Superior temporal gyrus (tissue), 1 donor: ENCODE data around the gene CNTROB.
"Not testable (repeated sequence)": the region's sequence is repeated elsewhere in the genome, so short reads cannot be mapped to it uniquely, and the experiment has no call there.

Experiments used
- DNase-seq: peaks from one replicate; pipeline ENCODE4 v3.0.0-alpha.2; 2016; ENCODE audit errors: extremely low spot score

The CNTROB gene

DNA sequence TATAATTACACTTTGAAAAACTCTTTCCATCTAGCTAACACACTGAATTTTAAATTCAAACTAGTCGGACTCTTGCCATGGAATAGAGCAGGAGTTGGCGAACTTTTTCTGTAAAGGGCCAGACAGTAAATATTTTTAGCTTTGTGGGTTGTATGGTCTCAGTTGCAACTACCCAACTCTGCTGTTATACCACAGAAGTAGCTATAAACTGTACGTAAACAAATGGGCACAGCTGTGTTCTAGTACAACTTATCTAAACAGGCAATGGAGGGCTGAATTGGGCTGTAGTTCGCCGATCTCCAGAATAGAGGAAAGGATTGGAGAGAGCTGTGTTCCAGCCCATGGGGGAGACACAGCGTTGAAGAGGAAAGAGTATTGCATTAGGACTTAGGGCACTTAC lies 8.7 kb downstream of the CNTROB start:
- no peak for DNase-seq

DNA sequence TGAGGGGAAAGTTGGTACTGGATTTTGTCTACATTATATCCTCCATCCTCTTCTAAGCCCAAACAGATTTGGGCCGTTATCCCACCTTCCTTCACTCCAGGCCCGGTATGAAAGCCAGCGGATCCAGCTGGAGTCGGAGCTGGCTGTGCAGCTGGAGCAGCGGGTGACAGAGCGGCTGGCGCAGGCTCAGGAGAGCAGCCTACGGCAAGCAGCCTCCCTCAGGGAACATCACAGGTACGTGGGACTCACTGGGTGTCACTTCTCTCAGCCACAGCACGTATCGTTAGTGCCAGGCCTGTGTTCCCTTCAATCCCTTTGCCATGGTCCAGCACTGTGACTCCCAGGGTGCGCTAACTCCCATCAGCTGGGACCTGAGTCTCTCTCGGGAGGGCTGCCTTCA lies 11.3 kb downstream of the CNTROB start:
- DNase-seq = no peak

DNA sequence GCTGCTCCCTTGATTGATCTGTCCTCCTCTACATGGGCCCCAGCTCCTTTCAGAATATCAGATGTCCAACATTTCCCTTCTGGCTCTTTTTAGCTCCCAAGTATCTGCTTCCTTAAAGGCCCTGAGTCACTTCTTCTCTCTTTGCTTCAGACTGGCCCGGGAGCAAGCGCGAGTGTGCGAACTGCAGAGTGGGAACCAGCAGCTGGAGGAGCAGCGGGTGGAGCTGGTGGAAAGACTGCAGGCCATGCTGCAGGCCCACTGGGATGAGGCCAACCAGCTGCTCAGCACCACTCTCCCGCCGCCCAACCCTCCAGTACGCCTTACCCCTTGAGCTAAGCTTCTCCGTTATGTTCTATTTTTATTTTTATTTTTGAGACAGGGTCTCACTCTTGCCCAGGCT lies 12.3 kb downstream of the CNTROB start:
- DNase-seq = no peak

DNA sequence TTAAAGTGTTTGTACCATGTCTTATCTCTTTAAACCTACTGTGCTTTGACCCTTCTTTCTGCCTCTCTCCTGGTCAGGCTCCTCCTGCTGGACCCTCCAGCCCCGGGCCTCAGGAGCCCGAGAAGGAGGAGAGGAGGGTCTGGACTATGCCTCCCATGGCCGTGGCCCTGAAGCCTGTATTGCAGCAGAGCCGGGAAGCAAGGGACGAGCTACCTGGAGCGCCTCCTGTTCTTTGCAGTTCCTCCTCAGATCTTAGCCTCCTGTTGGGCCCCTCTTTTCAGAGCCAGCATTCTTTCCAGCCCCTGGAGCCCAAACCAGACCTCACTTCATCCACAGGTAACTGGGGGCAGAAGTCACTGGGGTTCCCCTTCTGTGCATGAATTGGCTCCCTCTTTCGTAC lies 13.6 kb downstream of the CNTROB start:
- DNase-seq = no peak

DNA sequence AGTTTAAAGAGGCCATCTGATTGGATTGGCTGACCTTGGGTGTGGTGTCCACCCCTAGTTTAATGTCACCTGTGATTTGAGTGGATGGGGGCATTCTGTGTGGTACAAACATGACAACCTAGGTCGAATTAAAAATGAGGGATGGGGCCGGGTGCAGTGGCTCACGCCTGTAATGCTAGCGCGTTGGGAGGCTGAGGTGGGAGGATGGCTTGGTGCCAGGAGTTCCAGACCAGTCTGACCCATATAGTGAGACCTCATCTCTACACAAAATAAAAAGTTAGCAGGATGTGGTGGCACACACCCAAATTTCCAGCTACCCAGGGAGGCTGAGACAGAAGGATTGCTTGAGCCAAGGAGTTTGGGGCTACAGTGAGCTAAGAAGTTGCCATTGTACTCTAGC lies 14.4 kb downstream of the CNTROB start:
- DNase-seq = no peak

DNA sequence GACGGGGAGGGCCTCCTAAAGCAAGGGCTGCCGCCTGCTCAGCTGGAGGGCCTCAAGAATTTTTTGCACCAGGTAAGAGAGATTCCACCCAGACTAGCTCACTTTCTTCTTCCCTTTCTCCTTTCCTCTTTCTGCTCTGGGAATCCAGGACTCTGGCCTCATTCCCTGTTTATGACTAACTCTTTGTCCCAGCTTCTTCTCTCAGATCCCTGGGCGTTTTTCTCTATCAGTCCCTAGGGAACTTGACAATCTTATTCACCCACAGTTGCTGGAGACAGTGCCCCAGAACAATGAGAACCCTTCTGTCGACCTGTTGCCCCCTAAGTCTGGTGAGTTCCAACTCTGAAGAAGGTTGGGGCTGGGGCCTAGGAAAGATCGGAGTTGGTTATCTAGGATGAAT lies 15.6 kb downstream of the CNTROB start:
- no peak for DNase-seq

DNA sequence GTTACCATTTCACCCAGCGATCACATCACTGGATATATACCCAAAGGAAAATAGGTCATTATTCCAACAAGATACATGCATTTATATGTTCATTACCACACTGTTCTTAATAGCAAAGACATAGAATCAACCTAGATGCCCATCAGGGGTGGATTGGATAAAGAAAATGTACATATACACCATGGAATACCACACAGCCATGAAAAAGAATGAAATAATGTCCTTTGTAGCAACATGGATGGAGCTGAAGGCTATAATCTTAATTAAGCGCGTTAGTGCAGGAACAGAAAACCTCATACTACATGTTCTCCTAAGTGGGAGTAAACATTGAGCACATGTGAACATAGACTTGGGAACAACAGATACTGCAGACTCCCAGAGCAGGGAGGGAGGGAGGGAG lies 18.6 kb downstream of the CNTROB start:
- DNase-seq = no peak

DNA sequence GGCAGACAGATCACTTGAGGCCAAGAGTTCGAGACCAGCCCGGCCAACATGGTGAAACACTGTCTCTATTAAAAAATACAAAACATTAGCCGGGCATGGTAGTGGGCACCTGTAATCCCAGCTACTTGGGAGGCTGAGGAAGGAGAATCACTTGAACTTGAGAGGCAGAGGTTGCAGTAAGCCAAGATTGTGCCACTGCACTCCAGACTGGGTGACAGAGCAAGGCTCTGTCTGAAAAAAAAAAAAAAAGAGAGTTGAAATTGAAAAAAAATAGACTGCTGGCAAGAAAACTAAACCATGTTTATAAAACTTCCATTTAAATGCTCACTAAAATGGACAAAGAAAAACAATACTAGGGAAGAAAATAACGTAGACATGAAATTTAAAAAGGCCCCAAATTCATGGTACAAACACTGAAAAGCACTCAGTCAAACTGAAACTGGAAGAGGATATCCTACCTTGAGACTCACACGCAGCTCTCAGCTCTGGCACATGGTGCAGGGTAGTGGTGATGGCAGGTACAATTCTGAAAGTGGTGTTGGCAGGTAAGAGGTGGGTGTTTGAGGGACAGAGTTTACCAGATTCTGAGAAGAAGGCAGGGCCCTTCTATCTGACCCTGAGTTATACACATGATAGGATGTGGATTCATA lies 19.3 kb downstream of the CNTROB start:
- DNase-seq = no peak

DNA sequence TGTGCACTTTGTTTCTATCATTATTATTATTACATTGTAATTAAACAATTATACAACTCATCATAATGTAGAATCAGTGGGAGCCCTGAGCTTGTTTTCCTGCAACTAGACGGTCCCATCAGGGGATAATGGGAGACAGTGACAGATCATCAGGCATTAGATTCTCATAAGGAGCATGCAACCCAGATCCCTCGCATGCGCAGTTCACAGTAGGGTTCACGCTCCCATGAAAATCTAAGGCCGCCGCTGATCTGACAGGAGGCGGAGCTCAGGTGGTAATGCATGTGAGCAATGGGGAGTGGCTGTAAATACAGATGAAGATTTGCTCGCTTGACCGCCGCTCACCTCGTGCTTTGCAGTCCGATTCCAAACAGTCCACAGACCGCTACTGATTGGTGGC lies 21.3 kb downstream of the CNTROB start:
- not testable (repeated sequence) for DNase-seq

DNA sequence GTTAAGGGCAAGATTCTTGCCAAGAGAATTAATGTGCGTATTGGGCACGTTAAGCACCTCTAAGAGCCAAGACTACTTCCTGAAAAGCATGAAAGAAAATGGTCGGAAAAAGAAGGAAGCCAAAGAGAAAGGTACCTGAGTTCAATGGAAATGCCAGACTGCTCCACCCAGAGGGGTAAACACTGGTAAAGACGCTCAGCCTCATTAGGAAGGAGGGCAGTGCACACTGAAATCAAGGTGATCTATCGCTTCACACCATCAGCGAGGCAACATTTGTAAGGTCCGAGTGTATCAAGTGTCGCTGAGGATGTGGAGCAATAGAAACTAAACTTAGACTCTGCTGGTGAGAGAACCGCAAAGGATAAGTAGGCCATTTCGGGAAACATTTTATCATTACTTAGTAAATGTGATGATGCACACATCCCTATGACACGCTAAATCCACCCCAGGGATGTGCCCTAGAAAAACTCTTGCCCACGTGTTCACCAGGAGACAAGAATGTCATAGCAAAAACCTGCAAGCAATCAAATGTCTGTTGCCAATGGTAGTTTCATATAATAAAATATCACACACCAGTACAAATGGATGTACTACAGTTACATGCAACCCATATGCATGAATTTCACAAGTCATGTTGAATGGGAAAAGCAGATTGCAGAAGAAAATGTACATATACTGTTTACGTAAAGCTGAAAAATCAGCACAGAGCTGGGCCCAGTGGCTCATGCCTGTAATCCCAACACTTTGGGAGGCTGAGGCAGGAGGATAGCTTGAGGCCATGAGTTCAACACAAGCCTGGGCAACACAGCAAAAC lies 23.6 kb downstream of the CNTROB start:
- DNase-seq = no peak

DNA sequence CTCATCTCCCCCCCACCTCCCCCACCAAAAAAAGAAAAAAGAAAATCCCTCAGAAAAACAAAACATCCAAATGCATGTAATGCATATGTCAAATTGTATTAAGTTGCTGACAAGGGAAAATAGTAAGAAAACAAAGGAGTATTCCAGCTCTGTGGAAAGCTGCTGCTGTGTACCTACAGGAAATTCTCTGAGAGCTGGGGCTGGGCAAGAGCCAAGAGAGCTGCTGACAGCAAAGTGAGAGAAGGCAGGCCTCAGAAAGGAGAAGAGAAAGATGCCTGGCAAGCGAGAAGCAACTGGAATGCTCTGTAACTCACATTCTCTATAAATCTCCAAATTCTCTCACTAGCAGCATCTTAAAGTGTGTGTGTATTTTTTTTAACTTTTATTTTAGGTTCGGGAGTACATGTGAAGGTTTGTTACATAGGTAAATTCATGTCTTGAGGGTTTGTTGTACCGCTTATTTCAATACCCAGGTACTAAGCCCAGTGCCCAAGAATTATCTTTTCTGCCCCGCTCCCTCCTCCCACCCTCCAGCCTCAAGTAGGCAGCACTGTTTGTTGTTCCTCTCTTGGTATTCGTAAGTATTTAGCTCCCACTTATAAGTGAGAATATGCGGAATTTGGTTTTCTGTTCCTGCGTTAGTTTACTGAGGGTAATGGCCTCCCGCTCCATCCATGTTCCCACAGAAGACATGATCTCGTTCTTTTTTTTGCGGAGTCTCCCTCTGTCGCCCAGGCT lies 24.4 kb downstream of the CNTROB start:
- DNase-seq = no peak

DNA sequence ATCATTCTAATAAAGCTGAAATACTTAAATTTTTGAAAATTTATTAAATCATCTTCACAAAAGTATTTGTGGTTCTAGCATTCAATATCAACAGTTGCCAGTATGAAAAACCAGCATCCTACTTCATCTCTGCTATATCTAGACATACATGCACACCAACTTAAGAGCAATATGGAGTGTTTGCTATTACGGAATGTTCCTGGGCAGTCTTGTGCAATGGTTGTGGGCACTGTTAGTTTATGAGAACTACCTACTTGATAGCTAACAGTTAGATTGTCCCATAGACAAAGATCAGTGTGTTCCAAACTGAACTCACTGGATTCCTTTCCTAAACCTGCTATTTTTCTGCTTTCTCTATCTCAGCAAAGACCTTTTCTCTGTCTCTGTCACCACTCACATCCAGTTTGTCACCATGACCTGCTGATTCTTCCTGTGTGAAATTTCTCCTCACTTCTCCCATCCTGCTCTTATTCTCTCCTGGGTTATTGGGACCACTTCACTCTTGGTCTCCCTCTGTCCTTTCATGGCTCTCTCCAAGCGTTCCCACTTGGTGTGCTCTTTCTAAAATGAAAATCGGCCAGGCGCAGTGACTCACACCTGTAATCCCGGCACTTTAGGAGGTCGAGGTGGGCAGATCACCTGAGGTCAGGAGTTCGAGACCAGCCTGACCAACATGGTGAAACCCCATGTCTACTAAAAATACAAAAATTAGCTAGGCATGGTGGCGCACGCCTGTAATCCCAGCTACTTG lies 27.7 kb downstream of the CNTROB start:
- DNase-seq = no peak

DNA sequence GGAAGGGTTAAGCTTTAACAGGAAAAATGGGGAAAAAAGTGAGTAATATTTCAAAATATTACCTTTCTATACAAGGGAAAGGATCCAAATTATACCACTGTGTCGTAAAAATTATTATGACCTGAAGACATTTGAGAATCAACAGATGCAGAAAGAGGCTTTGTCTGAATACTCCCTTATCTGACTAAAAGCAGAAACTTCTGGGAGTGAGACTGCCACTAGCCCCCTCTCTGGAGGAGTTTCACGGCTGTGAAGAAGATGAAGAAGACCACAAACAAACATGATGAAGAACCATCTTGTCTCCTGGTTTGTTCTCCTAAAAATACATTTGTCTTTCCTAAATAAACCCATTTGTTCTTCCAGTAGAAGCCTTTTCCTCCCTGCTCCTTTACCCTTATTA lies 29.4 kb downstream of the CNTROB start:
- no peak for DNase-seq

DNA sequence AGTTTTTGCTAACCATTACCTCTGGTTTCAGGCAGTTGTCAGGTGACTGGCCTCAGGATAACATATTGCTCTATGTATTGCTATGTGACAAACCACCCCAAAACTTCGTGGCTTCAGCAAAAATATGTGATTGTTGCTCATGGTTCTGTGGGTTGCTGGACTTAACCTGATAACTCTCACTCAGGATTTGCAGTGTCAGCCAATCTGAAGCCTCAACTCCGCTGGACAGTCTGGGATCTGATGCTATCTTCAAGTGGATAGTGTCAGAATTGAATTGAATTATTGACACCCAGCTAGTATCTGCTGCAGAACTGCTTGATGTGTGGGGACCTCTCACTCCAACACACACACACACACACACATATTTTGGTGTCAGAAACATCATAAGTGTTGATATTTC lies 35.7 kb downstream of the CNTROB start:
- no peak for DNase-seq

DNA sequence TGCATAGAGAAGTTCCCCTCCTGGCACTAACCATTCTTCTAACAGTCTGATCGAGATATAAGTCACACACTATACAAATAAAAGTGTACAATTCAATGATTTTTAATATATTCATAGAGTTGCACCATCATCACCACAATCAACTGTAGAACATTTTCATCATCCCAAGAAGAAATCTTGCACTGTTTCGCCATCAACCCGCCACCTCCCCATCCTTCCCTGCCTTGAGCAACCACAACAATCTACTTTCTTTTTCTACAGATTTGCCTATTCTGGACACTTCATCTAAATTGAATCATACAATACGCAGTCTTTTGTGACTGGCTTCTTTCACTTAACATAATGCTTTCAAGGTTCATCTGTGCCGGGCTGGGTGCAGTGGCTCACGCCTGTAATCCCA lies 37.4 kb downstream of the CNTROB start:
- no peak for DNase-seq

DNA sequence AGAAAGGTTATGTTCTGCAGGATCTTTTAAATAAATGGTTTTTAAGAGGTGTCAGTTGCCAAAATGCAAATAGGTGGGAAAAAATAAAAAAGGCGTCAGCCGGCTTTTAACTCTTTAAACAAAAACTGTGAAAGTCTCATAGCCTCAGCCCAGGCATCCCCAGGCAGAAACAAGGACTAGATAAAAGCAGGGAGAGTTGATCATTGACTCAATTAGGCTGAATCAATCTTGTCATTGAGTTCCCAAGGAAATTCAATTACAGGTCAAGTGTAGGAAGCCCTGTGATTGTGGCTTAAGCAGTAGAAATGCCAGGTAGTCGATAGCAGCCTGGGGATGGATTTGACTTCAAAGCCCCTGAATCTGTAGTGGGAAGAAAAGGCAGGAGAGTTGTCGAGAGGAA lies 39.6 kb downstream of the CNTROB start:
- no peak for DNase-seq

DNA sequence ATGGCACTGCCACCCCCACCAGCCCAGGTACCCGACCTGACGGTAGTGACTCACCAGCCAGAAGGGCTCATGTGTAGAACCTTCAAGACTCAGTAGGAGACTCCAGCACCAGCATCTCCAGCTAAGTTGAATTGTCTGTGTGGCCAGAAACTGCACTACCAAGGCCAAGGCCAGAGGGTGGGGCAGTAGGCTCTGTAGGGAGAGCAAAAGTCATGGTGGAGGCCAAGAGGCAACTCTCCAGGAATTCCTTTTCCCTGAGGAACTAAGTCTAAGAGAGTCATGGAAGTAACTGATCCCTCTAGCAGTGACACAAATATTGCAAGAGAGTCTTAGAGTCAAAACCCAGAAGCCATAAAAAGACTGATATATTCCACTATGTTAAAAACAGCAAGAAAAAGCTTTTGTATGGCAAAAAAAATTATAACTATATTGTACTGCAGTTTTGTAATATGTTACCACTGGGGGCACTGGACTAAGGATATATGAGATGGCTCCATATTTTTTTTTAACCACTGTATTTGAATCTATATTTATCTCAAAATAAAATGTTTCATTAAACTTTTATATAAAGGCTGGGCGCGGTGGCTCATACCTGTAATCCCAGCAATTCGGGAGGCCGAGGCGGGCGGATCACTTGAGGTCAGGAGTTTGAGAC lies 40.3 kb downstream of the CNTROB start:
- DNase-seq = no peak

DNA sequence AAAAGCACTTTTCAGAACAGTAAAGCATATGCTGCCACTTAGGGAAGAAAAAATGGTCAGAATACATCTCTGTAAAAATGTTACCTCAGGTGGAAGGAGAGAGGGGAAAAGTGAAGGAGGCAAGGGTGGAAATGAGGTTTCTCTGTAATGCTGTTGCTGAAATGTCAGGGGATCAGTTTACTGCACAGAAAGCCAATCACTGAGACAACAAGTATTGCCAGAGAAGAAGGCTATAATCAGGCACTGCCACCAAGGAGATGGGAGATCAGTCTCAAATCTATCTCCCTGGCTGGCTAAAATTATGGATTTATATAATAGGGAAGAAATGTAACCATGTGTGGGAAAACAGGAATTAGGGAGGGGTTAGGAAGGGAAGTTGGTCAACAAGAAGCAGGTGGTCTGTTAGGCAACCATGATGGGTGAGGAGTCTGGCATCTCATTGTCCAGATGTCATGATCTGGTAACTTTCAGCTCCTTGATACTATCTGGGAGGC lies 42.7 kb downstream of the CNTROB start:
- DNase-seq = no peak

DNA sequence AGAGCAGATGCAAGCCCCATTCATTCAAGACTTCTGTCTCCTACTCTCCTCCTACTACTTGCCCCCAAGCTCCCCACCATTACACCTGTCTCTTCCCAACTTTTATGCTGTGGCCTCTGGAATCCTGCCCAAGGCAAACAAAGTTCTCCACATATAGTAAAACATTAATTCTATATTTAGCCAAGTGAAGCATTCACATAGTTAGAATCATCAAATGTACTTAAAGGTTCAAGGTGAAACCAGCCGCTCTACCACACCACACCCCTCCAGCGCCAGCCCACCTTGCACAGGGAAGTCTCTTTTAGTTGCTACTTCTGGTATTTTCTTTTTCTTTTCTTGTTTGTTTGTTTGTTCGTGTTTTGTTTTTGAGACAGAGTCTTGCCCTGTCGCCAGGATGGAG lies 45.0 kb downstream of the CNTROB start:
- DNase-seq = no peak

DNA sequence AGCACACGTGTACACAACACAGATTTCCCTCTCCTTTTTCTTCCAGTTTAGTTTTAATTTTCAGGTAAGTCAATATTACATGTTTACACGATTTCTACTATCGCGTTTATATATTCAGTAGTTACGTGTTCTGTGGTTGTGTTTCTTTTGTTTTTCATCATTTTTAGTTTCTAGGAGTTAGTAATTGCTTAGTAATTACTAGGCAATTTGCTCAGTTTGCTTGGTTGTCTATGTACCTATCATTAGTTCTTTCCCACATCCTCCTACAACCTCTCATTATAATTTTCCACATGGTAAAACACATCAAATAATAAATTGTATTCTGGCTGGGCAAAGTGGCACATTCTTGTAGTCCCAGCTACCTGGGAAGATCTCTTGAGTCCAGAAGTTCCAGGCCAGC lies 45.8 kb downstream of the CNTROB start:
- DNase-seq = no peak

DNA sequence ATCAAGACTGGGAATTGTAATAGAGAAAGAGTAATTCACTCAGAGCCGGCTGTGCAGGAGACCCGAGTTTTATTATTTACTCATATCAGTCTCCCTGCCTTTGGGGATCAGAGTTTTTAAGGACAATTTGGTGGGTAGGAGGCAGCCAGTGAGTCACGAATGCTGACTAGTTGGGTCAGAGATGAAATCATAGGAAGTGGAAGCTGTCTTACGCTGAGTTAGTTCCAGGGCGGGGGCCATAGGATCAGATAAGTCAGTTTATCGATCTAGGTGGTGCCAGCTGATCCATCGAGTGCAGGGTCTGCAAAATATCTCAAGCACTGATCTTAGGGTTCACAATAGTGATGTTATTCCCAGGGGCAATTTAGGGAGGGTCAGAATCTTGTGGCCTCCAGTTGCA lies 50.2 kb downstream of the CNTROB start:
- no peak for DNase-seq

DNA sequence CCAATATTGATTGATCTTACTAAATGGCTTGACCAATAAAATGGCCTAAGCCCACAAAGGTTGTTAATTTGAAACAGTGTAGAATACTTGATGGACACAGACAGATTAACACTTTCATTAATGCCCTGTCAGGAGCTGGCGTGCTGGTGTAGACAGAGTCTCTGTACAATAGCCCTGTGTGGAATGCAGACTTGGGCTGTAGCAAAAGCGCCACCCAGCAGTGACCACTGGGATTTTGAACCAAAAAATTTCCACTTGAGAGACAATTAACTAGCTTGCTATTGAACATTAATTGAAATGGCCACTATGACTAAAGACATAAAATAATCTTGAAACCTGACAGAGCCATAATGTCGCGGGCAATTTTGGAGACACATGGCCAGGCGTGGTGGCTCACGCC lies 50.7 kb downstream of the CNTROB start:
- no peak for DNase-seq
